Activated gamma-delta T cell treated with anti-CD3 and anti-CD28 coated beads, Interleukin-2, amount 50 U/mL, for 16 hours (primary cell): ENCODE results near the gene TNPO1.
"Not testable (repeated sequence)": the region's sequence is repeated elsewhere in the genome, so short reads cannot be mapped to it uniquely, and the experiment has no call there.

Source experiments
- DNase-seq: peaks from one replicate; pipeline ENCODE4 v3.0.0-alpha.2; 2020; ENCODE audit warnings: low read depth

The TNPO1 gene

DNA sequence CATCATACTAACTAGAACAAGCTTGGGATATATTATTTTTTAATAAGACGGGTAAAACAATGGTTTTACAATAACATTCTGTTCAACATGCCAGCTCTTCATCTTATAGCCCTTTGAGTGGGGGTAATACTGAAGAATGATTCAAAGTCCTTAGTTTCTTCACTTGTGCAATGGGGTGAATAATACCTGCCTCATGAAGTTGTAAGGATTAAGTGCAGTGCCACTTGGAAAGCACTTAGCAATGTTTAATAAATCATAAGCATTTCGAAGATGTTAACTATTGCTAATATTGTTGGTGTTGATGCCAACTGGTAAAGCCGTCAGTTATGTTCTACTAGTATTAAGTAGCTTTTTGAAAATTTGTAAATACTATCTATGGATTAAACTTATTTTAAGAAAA lies 38.0 kb downstream of the TNPO1 start:
- no peak for DNase-seq

DNA sequence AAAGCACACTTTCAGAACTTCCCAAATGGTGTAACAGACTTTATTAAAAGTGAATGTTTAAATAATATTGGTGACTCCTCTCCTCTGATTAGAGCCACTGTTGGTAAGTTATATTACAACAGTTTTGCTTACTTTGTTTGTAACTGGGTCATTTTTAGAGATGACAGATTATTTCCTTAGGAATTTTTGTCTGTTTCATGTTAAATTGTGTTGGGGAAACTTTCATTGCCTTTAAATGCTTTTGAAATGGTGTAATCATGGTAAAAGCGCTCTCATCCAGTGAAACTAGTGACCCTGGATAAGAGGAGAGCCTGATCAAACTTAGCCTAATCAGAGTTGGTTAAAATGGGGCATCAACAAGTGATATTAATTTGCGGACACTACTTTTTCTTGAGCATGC lies 39.4 kb downstream of the TNPO1 start:
- DNase-seq: no peak

GRCh38 chr5:72857396-72857795 lies 40.9 kb downstream of the TNPO1 start:
- DNase-seq: no peak

GRCh38 chr5:72859127-72859526 lies 42.7 kb downstream of the TNPO1 start:
- no peak for DNase-seq

DNA sequence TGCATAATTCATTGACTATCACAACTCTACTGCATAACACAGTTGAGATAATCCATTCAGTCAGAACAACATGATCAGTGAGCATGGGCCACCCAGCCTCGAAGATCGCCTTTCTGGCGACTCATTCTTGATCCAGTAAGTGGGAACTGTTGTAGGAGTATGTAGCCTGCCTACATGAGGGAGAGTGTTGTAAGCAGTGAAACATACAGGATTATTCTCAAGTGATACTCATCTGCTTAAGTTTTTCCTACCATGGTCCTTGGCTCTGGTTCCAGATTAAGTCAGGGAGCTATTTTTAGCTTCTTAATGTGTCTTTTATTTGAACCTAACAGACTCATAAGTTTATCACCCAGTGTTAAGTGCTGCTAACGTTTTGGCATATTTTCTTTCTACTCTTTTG lies 44.0 kb downstream of the TNPO1 start:
- no peak for DNase-seq

GRCh38 chr5:72871366-72872024 lies 55.0 kb downstream of the TNPO1 start:
- no peak for DNase-seq

GRCh38 chr5:72878854-72879253 lies 62.4 kb downstream of the TNPO1 start:
- DNase-seq: no peak

DNA sequence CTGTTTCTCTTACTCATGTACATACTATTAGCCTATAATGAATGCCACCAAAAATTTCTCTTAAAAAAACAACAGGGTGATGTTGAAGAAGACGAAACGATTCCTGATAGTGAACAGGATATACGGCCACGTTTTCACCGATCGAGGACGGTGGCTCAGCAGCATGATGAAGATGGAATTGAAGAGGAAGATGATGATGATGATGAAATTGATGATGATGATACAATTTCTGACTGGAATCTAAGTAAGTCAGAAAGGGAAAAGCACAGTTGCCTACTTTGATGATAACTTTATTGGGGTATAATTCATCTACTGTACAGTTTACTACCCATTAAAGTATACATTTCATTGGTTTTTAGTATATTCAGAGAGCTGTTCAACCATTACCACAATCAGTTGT lies 66.5 kb downstream of the TNPO1 start:
- no peak for DNase-seq

DNA sequence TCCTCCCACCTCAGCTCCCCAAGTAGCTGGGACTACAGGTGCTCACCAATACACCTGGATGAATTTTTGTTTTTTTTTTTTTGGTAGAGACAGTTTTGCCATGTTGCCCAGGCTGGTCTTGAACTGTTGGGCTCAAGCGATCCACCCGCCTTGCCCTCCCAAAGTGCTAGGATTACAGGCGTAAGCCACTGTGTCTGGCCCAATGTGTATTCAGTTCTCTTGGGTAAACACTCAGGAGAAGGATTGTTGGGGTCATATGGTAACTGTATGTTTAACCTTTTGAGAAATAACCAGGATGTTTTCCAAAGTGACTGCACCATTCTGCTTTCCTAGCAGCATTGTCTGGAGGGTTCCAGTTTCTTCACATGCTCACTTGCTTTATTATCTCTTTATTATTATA lies 67.4 kb downstream of the TNPO1 start:
- DNase-seq: no peak

DNA sequence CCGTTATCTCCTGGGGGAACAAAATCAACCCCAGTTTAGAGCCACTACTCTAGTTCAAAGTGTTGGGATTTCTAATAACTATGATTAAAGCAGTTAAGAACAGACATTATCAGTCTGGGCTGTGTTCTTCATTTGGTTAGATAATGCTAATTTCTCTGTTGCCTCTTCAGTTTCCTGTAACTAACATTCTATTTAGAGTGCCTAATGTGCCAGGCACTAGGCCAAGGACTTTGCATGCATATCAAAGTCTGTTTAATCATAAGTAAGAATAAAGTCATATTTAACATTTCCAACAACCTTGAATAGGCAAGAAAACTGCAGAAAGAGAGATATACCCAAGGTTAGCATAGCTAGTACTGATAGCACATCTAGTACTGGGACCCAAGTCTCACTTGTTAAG lies 68.4 kb downstream of the TNPO1 start:
- DNase-seq: no peak

GRCh38 chr5:72885824-72886223 lies 69.4 kb downstream of the TNPO1 start:
- no peak for DNase-seq

GRCh38 chr5:72888595-72888994 lies 72.1 kb downstream of the TNPO1 start:
- DNase-seq: no peak

DNA sequence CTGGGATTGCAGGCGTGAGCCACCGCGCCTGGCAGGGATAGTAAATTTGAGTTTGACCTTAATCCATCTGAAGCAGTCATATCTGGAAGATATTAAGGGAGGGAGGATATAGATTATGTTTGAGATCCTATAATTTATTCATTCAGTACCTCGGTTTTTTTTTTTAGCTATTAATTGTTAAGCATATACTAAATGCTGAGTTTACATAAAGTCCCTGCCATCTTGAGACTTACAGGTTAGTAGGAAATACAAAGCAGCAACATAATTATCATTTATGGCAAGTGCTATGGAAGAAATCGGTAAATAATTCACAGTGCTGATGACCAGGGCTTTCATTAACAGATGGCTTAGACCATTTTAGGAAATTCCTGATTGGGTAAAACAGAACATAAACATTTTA lies 72.9 kb downstream of the TNPO1 start:
- no peak for DNase-seq

DNA sequence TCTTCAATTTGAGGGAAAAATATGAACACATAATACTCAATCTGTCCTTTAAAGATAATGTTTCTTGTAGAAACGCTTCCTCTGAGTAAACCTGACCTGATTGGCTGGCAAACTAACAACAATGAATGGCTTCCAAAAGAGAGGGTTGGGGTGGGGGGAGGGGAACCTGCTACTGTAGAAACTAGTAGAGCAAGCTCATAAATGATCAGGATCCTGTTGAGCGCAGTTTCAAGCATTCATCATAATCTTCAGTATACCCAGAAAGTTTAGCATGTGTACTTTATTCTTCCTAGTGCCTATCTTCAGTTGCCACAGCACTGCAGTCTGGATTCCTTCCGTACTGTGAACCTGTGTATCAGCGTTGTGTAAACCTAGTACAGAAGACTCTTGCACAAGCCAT lies 76.4 kb downstream of the TNPO1 start:
- DNase-seq: no peak

DNA sequence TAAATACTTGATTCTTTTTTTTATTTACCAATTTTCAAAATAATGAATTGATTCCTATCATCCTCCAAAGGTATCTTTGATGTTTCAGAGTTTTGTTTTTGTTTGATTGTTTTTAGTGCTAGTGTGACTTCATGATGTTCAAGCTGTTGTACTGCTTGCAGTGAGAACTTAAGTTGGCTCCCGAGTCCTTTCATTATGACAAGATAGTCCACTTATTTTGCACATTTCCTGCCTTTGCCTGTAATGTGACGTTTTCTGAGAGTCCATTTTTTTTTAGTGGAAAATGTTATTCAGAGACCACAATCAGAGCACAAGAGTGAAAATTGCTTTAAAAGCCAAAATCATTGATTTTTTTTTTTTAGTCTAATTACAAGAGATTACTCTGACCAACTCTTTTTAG lies 79.3 kb downstream of the TNPO1 start:
- no peak for DNase-seq

- DNase-seq: no peak
Measured at GRCh38 chr5:72906806-72907205, 90.3 kb downstream of the TNPO1 start.

GRCh38 chr5:72908664-72909063 lies 92.2 kb downstream of the TNPO1 start:
- no peak for DNase-seq

- no peak for DNase-seq
Measured at GRCh38 chr5:72917371-72917776, 100.9 kb downstream of the TNPO1 start.

DNA sequence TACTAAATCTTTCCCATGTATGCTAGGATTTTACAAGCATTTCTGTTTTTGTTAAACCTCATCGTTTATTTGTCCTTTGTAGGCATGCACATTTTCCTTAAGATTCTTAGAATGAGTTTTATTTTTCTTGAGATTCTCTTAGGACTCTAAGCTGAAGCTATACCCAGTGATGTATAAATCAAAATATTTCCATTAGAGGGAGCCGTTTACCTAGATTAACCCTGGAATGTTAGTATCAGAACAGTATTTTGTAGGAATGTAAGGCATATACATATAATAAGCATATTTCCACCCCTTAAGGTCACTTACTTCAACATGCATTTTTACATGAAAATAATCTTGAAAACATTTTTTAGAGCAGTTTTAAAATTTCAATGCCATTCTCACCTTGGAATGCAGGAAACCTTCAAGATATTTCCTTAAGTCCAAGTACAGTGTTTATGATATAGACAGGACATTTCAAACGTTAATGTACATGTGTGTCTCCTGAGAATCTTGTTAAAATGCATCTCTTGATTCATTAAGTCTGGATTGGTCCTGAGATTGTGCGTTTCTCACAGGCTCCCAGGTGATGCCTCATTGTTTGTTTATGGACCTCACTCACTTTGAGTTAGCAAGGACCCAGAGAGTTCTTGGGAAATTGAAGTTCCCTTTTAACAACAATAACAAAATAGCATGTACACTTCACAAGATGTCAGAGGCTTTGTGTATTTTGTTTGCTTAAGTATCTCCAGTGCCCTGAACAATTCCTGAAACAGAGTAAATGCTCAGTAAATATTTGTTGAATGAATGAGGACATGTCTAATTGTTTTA lies 104.4 kb downstream of the TNPO1 start:
- no peak for DNase-seq

- no peak for DNase-seq
Measured at GRCh38 chr5:72921886-72922285, 105.4 kb downstream of the TNPO1 start.

GRCh38 chr5:72922422-72922821 lies 106.0 kb downstream of the TNPO1 start:
- no peak for DNase-seq

GRCh38 chr5:72925336-72926010 lies 109.0 kb downstream of the TNPO1 start:
- no peak for DNase-seq

- not testable (repeated sequence) for DNase-seq
Measured at GRCh38 chr5:72932686-72933085, 116.2 kb downstream of the TNPO1 start.
